Nephron (organoid): Measurements from ENCODE around the gene HSDL2.

ENCODE experiments used
- H3K27ac Mint-ChIP-seq, 3 experiments: 2 replicates each; pipeline ENCODE4 v1.8.0; 2020; ENCODE audit warnings: mixed read lengths in 3 of 3, mild to moderate bottlenecking in 2 of 3, moderate library complexity in 1 of 3
- H3K27me3 Mint-ChIP-seq: 2 replicates; pipeline ENCODE4 v1.8.0; 2021; ENCODE audit warnings: low read depth, mild to moderate bottlenecking, moderate library complexity, mixed read lengths
- H3K36me3 Mint-ChIP-seq: 2 replicates; pipeline ENCODE4 v1.8.0; 2020; ENCODE audit warnings: low read depth, mixed read lengths
- H3K4me1 Mint-ChIP-seq: 2 replicates; pipeline ENCODE4 v1.8.0; 2020; ENCODE audit warnings: mixed read lengths
- H3K4me3 Mint-ChIP-seq, 3 experiments: 2 replicates each; pipeline ENCODE4 v1.8.0; 2020; ENCODE audit warnings: mild to moderate bottlenecking in 3 of 3, mixed read lengths in 3 of 3, moderate library complexity in 2 of 3
- H3K9me3 Mint-ChIP-seq: 2 replicates; pipeline ENCODE4 v1.8.0; 2020; ENCODE audit warnings: mixed read lengths
- CTCF ChIP-seq, 3 experiments: fragments of 200-600 bp; sonication (generic); IDR thresholded peaks; one replicate each; pipeline ENCODE4 v1.5.0; 2021; ENCODE audit warnings: antibody characterized with exemption in 3 of 3; ENCODE audit not compliant: unreplicated experiment in 3 of 3

HSDL2 gene

GRCh38 chr9:112377684-112378327 is 2.1 kb upstream of the HSDL2 start:
- Mint-ChIP-seq H3K36me3 (peaks cover 37% of the 10 kb centered on the region), H3K27ac (peak overlapping the region; percentile 99 to 100 (median 100)), H3K9me3 (peaks cover 28% of the 10 kb centered on the region), H3K4me1 (peaks cover 34% of the 10 kb centered on the region), H3K4me3 (peak overlapping the region; percentile 96 to 98 (median 96)), H3K27me3 (no peaks in the 10 kb centered on the region)
- TF ChIP-seq CTCF (IDR thresholded peaks at IDR 0.05; ENCODE audit: unreplicated experiment in 3 of 3) = no peak

GRCh38 chr9:112378328-112379176 is 1.4 kb upstream of the HSDL2 start:
- no peak for TF ChIP-seq CTCF (IDR thresholded peaks at IDR 0.05; ENCODE audit: unreplicated experiment in 3 of 3)
- peaks cover 25% of the 10 kb centered on the region for H3K9me3 Mint-ChIP-seq
- no peaks in the 10 kb centered on the region for H3K27me3 Mint-ChIP-seq
- H3K36me3 Mint-ChIP-seq = peaks cover 32% of the 10 kb centered on the region
- peak overlapping the region; percentile 99 to 100 (median 100) for H3K27ac Mint-ChIP-seq
- peaks cover 42% of the 10 kb centered on the region for H3K4me1 Mint-ChIP-seq
- H3K4me3 Mint-ChIP-seq = peak overlapping the region; percentile 96 to 98 (median 96)

- H3K27me3 Mint-ChIP-seq = no peaks in the 10 kb centered on the region
- peaks cover 24% of the 10 kb centered on the region for H3K36me3 Mint-ChIP-seq
- no peak for TF ChIP-seq CTCF (IDR thresholded peaks at IDR 0.05; ENCODE audit: unreplicated experiment in 3 of 3)
- H3K4me3 Mint-ChIP-seq = peak overlapping the region; percentile 96 to 98 (median 96)
- H3K27ac Mint-ChIP-seq = peak overlapping the region; percentile 99 to 100 (median 100)
- H3K9me3 Mint-ChIP-seq = peaks cover 18% of the 10 kb centered on the region
- peaks cover 50% of the 10 kb centered on the region for H3K4me1 Mint-ChIP-seq
These were observed 469 bp upstream of the HSDL2 start for GRCh38 chr9:112379177-112380101.

GRCh38 chr9:112380825-112381221 is 915 bp downstream of the HSDL2 start:
- Mint-ChIP-seq H3K9me3 (peaks cover 10% of the 10 kb centered on the region), H3K36me3 (peaks cover 19% of the 10 kb centered on the region), H3K4me3 (peak overlapping the region; percentile 96 to 98 (median 96)), H3K4me1 (peaks cover 56% of the 10 kb centered on the region), H3K27me3 (no peaks in the 10 kb centered on the region), H3K27ac (peak overlapping the region; percentile 99 to 100 (median 100))
- TF ChIP-seq CTCF (IDR thresholded peaks at IDR 0.05; ENCODE audit: unreplicated experiment in 3 of 3) = no peak

GRCh38 chr9:112382066-112382465 is 2.2 kb downstream of the HSDL2 start:
- Mint-ChIP-seq H3K4me3 (peak overlapping the region; percentile 22 to 65 (median 60)), H3K4me1 (peaks cover 56% of the 10 kb centered on the region), H3K27ac (peak overlapping the region in 2 of 3 experiments; percentile 69 to 100), H3K9me3 (peaks cover 6% of the 10 kb centered on the region), H3K36me3 (peaks cover 17% of the 10 kb centered on the region), H3K27me3 (no peaks in the 10 kb centered on the region)
- TF ChIP-seq CTCF (IDR thresholded peaks at IDR 0.05; ENCODE audit: unreplicated experiment in 3 of 3) = no peak
